Activated naive CD4-positive, alpha-beta T cell treated with anti-CD3 and anti-CD28 coated beads, Interleukin-2, amount 50 U/mL, for 16 hours (primary cell): ENCODE measurements around the gene EIF3J.
"Not testable (repeated sequence)": the region's sequence is repeated elsewhere in the genome, so short reads cannot be mapped to it uniquely, and the experiment has no call there.

ENCODE experiments used
- DNase-seq: peaks from one replicate; pipeline ENCODE4 v3.0.0-alpha.2; 2020

Gene EIF3J, protein sequence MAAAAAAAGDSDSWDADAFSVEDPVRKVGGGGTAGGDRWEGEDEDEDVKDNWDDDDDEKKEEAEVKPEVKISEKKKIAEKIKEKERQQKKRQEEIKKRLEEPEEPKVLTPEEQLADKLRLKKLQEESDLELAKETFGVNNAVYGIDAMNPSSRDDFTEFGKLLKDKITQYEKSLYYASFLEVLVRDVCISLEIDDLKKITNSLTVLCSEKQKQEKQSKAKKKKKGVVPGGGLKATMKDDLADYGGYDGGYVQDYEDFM

DNA sequence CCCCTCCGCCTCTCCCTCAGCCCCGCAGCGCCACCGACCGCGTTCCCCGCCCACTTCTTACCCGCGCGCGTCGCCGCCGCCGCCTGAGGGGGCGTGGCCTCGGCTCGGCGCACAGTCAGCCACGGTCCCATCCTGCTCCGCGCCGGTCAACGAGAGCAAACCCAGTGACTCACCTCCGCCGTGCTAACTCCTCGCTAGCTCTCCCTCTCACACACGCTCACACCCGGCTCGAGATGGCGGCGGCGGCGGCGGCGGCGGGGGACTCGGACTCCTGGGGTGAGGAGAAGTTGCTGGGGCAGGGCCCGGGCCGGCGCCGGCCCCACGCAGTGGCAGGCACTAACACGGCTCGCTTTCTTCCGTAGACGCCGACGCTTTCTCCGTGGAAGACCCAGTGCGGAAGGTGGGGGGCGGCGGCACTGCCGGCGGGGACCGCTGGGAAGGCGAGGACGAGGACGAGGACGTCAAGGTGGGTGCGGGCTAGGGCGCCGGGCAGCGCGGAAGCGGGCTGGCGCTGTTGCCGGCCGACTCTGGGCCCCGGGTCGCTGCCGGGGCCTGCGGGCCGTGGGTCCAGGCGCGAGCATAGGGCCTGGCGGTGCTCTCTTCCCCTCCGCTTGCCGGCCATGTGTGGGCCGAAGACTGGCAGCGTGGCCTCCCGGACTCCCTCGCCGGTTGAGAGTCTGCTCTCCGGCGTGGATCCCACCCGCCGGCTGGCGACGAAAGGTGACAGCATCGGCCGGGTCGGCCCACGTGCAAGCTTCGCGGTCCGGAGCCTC is at the start of gene EIF3J:
Gene EIF3J, plus strand, starts transcription at position 186 of the 773 bp plus-strand sequence. Its CDS starts 48 bp downstream, at position 234.
- peak; percentile 95 for DNase-seq

DNA sequence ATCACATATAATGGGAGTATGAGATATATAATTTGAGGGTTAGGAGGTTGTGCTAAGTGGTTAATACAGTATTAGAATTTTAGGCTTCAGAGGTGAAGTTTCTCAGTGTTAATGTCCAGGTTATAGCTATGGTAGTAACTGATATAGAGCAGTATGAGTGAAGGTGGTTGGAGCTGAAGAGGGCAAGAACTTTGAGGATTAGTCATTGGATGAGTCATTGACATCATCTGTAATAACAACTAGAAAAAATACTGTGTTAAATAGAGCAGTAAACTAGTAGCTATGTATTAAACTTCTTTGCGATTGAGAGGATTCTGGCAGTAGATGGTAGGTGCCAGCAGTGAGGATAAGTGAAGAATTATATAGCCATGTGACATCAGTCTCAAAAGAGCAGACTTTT is 47.5 kb upstream of the EIF3J start:
- DNase-seq, result no peak

DNA sequence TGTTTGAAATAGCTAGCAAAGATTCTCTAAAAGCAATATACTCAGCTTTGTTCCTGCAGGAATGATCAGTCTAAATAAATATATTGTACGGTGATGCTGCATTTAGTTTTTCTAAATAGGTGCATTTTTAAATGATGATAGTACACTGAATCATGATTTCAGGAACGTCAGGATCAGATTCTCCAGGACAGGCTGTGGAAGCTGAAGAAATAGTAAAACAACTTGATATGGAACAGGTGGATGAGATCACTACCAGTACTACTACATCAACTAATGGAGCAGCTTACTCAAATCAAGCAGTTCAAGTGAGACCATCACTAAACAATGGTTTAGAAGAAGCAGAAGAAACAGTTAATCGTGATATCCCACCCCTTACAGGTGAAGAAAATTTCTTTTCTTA is 46.3 kb upstream of the EIF3J start:
- no peak for DNase-seq

DNA sequence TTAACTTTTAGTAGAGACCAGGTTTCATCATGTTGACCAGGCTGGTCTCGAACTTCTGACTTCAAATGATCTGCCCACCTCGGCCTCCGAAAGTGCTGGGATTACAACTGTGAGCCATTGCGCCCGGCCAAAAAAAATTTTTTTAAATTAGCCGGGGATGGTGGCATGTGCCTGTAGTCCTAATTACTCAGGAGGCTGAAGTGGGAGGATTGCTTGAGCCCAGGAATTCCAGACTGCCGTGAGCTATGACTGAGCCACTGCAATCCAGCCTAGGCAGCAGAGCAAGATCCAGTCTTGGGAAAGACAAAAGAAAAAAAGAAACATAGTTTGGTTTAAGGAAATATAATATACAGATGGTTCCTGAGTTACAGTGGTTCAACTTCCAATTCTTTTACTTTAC is 44.9 kb upstream of the EIF3J start:
- DNase-seq, result no peak

DNA sequence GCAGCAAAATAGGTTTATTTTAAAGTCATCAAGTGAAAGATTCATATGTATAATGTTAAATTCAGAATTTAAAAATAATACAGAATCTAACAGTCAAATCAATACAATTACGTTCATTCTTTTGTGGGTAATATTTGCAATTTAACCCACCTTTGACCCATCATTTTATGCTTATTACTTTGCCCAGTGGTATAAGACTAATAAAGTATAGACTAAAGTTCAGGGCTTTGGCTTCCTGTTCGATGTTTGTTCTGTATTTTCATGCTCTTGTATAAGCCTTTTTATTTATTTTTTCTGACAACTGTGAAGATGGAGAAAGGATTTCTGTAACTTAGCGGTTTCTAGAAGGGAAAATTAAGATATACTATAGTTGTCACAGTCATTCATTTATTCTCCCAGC is 44.3 kb upstream of the EIF3J start:
- DNase-seq, result no peak

DNA sequence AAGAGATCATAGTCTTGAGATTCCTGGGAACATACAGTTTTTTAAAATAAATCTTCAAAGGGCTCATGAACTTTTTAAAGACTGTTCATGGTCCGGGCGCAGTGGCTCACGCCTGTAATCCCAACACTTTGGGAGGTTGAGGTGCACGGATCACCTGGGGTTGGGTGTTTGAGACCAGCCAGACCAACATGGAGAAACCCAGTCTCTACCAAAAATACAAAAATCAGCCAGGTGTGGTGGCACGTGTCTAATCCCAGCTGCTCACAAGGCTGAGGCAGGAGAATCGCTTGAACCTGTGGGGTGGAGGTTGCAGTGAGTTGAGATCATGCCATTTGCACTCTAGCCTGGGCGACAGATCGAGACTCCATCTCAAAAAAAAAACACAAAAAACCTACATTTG is 41.4 kb upstream of the EIF3J start:
- no peak for DNase-seq

DNA sequence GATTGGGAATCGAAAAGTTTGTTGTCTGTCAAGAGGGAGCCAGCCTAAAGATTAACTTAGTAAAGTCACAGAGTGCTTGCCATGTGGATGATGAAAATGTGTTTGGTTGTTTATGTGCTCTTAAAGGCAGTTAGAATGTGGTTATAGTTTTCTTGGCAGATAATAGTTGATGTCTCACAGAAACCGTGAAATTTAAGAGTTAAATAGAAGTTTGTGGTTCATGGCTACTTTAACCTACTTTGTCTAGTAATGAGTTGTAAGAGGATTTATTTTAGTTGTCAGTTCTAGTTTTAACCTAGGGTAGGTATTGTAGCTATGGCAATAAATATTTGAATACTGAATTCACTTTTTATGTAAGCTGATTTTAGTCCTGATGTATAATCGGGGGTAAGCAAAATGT is 36.4 kb upstream of the EIF3J start:
- DNase-seq, result no peak

DNA sequence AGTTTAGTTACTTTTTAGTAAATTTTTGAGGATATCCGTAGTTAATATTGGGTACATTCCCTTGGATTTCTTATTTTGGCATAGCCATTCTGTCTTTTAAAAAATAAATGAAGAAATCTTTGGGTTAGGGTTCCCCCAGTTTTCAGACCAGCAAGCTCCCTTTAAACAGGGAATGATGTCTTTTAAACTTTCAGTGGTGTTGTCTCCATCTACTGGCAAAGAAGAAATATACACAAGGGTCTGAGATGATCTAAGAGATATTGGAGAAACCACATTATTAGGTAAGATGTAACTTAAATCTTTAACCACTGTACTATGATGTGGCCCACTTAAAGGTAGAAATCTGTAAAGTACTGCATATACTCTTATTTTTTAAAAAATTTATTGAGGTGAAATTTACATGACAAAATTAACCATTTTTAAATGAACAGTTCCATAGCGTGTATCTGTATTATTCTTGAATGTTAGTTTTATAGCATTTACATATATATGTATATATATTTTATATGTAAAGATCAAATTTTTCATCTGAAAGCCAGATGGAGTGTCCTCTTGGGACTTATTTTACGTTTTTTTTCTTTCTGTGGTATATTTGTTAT is 35.1 kb upstream of the EIF3J start:
- DNase-seq, result no peak

DNA sequence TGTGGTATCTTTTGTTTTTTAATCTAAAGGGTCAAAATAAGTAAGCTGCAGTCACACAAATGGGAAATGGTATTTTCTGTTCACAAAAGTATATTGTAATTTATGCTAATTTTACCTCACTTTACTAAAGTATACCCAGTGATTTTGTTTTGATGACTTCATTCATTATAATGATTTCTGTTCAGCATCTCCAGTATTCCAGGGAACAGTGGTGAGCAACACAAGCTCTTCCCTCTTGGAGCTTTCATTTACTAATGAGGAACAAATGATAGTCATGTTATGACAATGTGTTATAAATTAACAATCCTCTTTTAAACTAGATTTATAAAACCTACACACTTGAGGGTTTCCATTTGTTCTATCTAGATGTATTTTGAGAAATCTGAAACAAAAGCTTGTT is 20.5 kb upstream of the EIF3J start:
- DNase-seq, result no peak

DNA sequence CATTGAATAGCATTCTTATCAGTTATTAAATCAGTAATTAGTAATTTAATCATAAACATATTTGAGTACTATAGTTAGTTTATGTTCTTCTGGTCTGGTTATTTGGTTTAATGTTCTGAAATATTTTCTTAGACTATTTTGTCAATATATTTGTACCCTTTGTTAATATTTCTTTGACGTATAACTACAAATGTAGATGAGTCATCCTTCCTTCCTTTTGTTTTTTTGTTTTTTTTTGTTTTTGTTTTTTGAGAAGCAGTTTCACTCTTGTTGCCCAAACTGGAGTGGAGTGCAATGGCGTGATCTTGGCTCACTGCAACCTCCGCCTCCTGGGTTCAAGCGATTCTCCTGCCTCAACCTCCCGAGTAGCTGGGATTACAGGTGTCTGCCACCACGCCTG is 17.4 kb upstream of the EIF3J start:
- no peak for DNase-seq

DNA sequence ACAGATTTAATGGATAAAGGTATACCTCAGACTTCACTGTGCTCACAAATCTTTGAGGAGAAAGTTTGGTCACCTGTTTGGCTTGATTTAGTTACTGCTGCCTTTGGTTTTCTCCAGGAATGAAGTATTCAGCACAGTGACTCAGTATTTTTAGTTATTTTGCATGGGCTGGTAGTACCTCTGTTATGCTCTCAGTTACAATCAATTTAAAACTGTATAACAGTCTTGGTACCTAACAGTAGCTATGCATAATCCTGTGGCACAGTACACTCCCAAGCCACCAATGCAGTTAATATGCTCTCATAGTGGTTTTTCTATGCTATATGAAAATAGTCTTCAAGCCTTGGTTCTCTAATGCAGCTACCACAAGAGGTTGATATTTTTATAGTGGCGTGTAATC is 11.9 kb upstream of the EIF3J start:
- no peak for DNase-seq

DNA sequence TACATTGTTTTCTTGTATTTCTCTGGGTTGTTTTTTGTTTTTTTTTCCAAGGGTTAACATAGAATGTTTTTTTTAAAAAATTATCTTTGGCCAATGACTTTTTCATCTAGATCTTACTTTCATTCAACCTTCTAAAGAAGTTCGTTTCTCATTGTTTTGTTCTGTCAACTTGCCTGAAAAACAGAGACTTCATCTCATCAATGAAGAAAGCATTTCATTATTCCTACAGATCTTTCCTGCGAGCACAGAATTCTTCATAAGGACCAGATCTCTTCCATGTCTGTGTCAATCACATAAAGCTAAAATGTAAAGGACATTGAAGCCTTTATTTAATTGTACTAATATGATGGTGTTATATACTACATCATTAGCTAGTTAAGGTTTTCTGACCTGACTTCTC is 9.7 kb upstream of the EIF3J start:
- DNase-seq, result no peak

DNA sequence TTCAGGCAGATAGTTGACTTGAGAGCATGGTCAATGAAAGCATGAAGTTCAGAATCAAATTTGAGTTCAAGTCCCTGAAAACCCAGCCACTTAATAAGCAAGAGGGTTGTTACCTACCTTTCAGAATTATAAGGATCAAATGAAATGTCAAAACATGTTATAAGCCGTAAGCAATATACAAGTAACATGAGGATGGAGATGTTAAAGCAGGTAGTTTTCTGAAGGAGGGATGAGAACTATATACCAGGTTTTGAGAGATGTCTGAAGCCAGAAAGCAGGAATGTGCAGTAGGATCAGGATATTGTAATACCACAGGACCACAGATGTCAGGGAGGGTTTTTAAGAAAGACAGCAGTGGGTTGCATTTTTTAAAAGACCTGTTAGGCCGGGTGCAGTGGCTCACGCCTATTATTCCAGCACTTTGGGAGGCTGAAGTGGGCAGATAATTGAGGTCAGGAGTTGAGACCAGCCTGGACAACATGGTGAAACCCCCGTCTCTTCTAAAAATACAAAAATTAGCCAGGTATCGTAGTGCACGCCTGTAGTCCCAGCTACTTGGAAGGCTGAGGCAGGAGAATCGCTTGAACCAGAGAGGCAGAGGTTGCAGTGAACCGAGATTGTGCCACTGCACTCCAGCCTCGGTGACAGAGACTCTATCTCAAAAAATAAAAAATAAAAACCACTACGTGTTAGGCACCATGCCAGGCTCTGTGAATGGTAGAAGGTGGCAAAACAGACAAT is 6.9 kb upstream of the EIF3J start:
- DNase-seq, result no peak

DNA sequence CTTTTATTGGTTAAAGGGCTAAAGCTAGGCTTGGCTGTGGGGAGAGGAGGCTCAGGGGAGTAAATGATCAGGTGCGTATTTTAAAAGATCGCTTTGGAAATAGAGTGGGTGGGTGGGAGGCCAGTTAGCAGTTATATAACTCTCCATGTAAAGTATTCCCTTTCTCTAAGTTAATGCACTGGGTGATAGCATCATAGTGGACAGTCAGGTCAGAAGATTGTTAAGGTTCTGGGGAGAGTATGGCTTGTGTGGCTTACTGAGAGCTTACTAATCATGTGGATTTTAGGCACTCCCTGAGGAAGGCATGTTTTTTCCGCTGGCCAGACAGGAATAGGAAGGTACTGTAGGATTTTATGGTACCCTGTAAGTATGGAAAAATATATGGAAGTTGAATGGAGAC is 6.3 kb upstream of the EIF3J start:
- DNase-seq, result no peak

DNA sequence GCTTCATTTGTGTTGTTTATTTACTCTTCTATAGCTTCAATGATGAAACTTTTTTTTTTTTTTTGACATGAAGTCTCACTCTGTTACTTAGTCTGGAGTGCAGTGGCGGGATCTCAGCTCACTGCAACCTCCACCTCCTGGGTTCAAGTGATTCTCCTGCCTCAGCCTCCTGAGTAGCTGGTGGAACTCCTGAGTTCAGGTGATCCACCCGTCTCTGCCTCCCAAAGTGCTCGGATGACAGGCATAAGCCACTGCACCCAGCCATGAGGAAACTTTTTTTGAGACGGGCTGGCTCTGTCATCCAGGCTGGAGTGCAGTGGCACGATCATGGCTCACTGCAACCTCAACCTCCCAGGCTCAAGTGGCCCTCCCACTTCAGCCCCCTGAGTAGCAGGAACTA is 4.7 kb upstream of the EIF3J start:
- DNase-seq, result not testable (repeated sequence)

DNA sequence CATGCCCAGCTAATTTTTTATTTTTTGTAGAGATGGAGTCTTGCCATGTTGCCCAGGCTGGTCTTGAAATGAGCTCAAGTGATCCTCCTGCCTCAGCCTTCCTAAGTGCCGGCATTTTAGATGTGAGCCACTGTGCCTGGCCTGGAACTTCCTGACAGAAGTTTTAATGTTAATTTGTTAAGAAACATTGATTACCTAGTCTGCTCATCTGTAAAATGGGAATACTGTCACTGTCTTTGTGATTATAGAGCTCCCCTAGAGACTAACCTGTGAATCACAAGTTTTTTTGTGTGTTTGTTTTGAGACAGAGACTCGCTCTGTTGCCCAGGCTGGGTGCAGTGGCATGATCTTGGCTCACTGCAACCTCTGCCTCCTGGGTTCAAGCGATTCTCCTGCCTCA is 4.3 kb upstream of the EIF3J start:
- DNase-seq, result no peak

DNA sequence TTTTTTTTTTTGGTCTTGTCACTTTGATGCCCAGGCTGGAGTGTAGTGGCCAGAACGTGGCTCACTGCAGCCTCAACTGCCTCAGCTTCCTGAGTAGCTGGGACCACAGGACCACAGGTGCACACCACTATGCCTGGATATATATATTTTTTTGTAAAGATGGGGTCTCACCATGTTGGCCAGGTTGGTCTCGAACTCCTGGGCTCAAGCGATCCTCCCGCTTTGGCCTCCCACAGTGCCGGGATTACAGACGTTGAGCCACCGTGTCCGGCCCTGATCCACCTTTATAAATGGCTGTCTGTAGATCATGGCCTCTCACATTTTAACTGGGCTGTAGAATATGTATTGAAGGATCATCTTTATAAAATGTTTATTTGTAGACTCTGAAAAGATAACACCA is 1.9 kb upstream of the EIF3J start:
- no peak for DNase-seq

DNA sequence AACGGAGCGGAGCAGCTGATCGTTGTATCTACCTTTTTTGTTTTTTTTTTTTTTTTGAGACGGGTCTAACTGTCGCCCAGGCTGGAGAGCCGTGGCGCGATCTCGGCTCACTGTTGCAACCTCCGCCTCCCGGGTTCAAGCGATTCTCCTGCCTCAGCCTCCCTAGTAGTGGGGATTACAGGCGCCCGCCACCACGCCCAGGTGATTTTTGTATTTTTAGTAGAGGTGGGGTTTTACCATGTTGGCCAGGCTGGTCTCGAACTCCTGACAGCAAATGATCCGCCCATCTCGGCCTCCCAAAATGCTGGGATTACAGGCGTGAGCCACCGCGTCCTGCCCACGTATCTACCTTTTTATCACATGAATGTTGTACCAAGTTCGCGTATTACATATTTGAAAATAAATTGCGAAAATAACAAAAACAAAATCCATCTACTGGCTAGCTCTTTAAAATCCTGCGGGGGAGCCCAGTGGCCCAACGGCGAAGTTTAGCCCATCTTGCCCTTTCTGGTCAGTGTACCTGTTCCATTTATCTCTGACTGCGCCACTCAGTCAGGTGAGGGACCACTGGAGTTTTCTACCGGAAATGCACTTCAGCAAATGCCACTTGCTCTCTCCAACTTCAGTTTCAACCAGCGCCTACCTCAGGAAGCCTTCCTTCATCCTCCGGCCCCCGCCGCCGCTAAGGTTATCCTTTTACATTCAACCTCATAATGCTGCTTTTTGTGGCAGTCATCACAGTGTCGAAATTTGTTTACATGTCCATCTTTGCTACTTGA is 1.2 kb upstream of the EIF3J start:
- DNase-seq, result peak; percentile 22

DNA sequence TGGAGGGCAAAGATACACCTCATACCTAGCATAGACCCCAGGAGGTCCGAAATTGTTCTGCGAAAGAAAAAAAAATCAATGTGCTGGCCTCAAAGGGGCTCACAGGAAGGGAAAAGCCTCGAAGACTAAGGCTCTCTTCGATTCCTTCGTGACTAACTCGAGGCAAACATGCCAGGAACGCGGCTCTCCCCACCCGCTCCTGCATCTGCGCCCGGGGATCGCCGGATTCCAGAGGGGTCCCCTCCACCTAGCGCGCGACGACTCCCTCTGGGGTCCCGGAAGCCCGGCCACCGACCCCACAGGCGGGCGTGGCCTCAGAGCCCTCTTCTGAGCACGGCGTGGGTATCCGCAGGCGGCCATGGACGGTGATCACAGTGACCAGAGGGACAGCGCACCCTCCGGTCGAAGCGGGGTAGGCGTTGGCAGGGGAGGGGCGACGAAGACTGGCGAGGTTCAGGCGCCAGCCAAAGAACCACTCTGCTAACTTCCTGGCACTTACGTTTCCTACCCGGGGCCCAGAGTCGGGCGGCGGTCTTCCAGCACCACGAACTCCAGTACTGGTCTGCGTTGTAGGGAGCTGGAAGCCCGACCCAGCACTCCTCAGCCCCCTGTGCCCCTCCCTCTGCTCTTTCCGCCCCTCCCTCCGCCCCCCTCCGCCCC is 515 bp upstream of the EIF3J start:
- DNase-seq, result no peak

DNA sequence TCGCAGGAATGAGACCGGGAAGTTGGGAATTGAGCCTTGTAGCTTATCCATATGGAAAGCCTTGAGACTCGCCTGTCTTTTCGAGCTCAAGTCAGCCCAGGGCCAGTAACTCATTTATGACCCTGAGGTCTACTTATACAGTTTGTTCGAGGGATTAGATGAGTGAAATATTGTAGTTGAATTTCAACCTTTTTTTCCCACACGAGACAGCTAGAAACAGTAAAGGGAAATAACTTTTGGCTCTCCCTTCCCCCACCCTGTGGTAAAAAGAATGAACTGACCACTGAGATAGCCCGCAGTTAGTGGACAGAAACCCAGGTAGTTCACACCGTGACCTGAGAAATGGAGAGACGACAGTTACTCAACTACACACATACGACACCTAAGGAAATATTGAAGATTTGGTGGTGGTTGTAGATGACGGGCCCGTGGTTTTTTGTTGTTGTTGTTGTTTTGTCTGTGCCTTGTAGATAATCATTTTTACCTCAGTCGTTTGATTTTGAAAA is 841 bp downstream of the EIF3J start:
- DNase-seq, result no peak

DNA sequence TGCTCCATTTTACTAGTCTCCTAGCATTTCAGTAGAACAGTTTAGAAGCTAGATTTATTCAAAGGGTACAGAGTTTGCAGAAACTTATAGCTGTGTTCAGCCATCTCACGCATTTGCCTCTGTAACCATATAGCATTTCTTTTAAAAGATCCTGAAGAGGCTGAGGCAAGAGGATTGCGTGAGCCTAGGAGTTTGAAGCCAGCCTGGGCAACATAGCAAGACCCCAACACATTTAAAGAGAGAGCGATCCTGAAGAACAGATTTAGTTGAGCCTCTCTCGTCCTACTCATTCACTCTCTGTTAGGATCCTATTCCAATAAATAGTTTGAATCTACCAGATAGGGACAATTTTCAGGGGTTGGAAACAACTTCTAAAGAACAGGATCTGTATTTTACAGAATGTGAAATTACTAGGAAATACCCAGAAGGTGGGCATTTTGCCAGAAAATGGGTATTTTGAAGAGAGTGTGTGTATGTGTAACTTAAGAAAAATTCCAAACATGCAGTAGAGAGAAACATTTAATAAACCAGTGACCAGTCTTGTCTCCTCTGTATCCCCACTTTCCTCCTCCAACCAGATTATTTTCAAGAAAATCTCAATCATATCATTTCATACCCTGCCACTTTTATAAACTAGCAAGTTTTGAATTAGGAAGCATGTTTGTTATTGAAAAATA is 4.5 kb downstream of the EIF3J start:
- DNase-seq, result no peak
